Measurements from ENCODE around the gene SLC4A7.
"Not testable (repeated sequence)": the region's sequence is repeated elsewhere in the genome, so short reads cannot be mapped to it uniquely, and the experiment has no call there.

The SLC4A7 gene

GRCh38 chr3:27333843-27334242, 150.3 kb downstream of the SLC4A7 start:
- no peak for TF ChIP-seq CTCF (IDR thresholded peaks at IDR 0.05; ENCODE audit: low read depth, low read length)

DNA sequence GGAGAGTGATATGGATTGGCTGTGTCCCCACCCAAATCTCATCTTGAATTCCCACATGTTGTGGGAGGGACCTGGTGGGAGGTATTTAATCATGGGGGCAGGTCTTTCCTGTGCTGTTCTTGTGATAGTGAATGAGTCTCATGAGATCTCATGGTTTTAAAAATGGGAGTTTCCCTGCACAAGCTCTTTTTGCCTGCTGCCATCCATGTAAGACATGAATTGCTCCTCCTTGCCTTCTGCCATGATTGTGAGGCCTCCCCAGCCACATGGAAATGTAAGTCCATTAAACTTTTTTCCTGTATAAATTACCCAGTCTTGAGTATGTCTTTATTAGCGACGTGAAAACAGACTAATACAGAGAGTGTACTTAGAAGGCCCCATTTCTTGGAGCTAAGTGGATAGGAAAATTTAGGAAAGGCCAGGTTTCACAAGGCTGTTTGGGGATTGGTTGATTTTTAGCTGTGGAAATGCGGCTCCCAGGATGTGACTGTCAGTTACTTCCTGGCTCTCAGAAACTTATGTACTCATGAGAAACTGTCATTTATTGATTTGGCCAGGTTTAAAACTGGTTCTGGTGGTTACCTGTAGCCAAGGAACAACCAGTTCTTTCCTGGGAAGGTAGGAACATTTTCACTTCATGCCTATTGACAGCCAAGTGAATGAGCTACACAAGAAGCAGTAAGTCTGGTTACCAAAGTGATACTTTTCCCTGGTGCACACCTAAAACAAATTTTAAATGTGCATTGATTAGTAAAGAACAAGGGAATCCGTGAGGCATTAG, 155.0 kb downstream of the SLC4A7 start:
- not testable (repeated sequence) for H3K4me3 ChIP-seq (ENCODE audit: low read depth, low read length)

More at GRCh38 chr3:27333843-27334242, 150.3 kb downstream of the SLC4A7 start:
- H3K4me3 ChIP-seq (ENCODE audit: low read depth, low read length), result no peak overlapping the region

GRCh38 chr3:27326629-27327545, 157.3 kb downstream of the SLC4A7 start:
- no peak overlapping the region for H3K4me3 ChIP-seq (ENCODE audit: low read depth, low read length)
- TF ChIP-seq CTCF (IDR thresholded peaks at IDR 0.05; ENCODE audit: low read depth, low read length), result no peak

GRCh38 chr3:27326202-27326601, 158.0 kb downstream of the SLC4A7 start:
- TF ChIP-seq CTCF (IDR thresholded peaks at IDR 0.05; ENCODE audit: low read depth, low read length), result no peak
- H3K4me3 ChIP-seq (ENCODE audit: low read depth, low read length), result no peak overlapping the region

- no peak overlapping the region for H3K4me3 ChIP-seq (ENCODE audit: low read depth, low read length)
- no peak for TF ChIP-seq CTCF (IDR thresholded peaks at IDR 0.05; ENCODE audit: low read depth, low read length)
These were observed 158.8 kb downstream of the SLC4A7 start for GRCh38 chr3:27325419-27325818.

DNA sequence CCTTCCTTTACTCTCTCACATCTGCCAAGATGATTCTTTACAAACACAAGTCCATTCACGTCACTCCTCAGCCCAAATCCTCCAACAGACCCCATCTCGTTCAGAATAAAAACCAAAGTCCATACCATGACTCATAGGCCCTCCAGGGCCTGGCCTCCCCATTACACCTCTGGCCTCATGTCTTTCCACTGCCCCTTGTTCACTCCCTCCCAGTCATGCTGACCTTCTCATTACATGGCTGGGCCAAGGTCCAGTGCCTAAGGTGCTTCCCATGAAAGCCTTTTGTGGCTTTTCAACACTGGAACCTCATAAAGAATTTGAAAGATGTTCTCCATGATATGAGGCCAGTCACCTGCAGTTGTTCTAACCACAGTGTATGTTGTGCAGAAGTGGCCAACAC, 159.5 kb downstream of the SLC4A7 start:
- H3K4me3 ChIP-seq (ENCODE audit: low read depth, low read length), result no peak overlapping the region
- TF ChIP-seq CTCF (IDR thresholded peaks at IDR 0.05; ENCODE audit: low read depth, low read length), result no peak

DNA sequence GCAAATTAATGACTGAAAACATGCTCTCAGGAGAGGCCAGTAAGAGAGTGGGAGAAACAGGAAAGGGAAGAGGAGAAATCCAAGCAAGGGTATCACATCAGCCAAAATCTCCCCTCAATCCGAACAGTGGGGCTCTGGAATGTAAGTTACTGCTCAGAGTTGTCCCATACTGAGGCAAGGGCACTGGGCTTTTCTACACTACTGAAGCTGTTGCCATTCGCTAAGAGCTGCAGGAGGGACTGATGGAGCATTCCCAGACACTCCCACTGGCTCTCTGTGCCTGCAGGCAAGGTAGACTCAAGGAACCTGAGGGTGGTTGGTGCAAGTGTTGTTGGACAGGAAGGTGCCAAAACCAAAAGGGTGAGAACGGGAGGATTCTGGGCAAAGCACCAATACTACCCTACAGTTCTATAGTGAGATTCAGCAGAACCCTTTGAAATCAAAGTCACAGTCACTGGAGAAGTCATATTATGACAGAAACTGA, 161.1 kb downstream of the SLC4A7 start:
- no peak for TF ChIP-seq CTCF (IDR thresholded peaks at IDR 0.05; ENCODE audit: low read depth, low read length)
- no peak overlapping the region for H3K4me3 ChIP-seq (ENCODE audit: low read depth, low read length)

Data from WI38 (cell line).